ENCODE results near the gene PPFIA3. TPM values are rescaled to one million over a fixed set of nuclear protein-coding genes. Genes with fewer than 3 reads are reported as not detected.

Gene PPFIA3
- total RNA-seq, 1 experiment from 2014 or later, result 3.6 TPM

DNA sequence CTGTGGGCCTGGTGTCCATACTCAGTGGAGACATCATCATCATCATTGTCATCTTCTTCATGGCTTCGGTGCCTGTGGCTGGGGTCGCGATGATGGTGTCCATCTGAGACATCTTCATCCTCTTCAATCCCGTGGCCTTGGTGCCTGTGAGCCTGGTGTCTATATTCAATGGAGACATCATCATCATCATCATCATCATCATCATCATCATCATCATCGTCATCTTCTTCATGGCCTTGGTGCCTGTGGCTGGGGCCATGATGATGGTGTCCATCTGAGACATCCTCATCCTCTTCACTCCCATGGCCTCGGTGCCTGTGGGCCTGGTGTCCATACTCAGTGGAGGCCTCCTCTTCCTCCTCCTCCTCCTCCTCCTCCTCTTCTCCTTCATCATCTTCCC is 34.9 kb downstream of the PPFIA3 start:
- H3K9me3 ChIP-seq (replicated peaks), result peaks cover 2% of the 10 kb centered on the region; the same call in 1 of the 2 replicates
- peaks cover 29% of the 10 kb centered on the region for H3K4me1 ChIP-seq (replicated peaks)
- H3K4me3 ChIP-seq, result no peak overlapping the region
- DNase-seq (ENCODE audit: low read depth in 1 of 2, low spot score in 2 of 2), result no peak
- no peaks in the 10 kb centered on the region for H3K36me3 ChIP-seq
- H3K27me3 ChIP-seq (replicated peaks), result no peaks in the 10 kb centered on the region
- no peak overlapping the region for H3K27ac ChIP-seq

GRCh38 chr19:49155005-49155819 is 35.9 kb downstream of the PPFIA3 start, which contains the start of gene HRC:
Gene HRC, minus strand, starts transcription at chr19:49155396. Its CDS starts 159 bp downstream, at chr19:49155237.
- Histone ChIP-seq H3K9me3 (replicated peaks) (peaks cover 2% of the 10 kb centered on the region; the same call in 1 of the 2 replicates), H3K4me1 (replicated peaks) (peaks cover 20% of the 10 kb centered on the region), H3K4me3 (no peak within 1 kb of the TSS)

GRCh38 chr19:49155820-49156346 is 36.5 kb downstream of the PPFIA3 start:
- H3K27ac ChIP-seq, result no peak overlapping the region
- peaks cover 15% of the 10 kb centered on the region for H3K4me1 ChIP-seq (replicated peaks)
- H3K4me3 ChIP-seq, result no peak overlapping the region
- DNase-seq (ENCODE audit: low read depth in 1 of 2, low spot score in 2 of 2), result no peak
- H3K27me3 ChIP-seq (replicated peaks), result no peaks in the 10 kb centered on the region
- peaks cover 2% of the 10 kb centered on the region; the same call in 1 of the 2 replicates for H3K9me3 ChIP-seq (replicated peaks)
- no peaks in the 10 kb centered on the region for H3K36me3 ChIP-seq

More at GRCh38 chr19:49155005-49155819, 35.9 kb downstream of the PPFIA3 start, which contains the start of gene HRC:
- Histone ChIP-seq H3K36me3 (no peaks in the 10 kb centered on the region), H3K27me3 (replicated peaks) (no peaks in the 10 kb centered on the region), H3K27ac (no peak within 1 kb of the TSS)
- no peak for DNase-seq (ENCODE audit: low read depth in 1 of 2, low spot score in 2 of 2)

- H3K27ac ChIP-seq, result peak within 1 kb of the TSS; percentile 34; the same call in 1 of the 2 replicates
- DNase-seq (ENCODE audit: low read depth in 1 of 2, low spot score in 2 of 2), result peak; percentile 60 to 91
- H3K9me3 ChIP-seq (replicated peaks), result no peaks in the 10 kb centered on the region
- peaks cover 8% of the 10 kb centered on the region; the same call in 1 of the 2 replicates for H3K4me1 ChIP-seq (replicated peaks)
- H3K36me3 ChIP-seq, result no peaks in the 10 kb centered on the region; the same call in 1 of the 2 replicates
- peak within 1 kb of the TSS; percentile 85 for H3K4me3 ChIP-seq
- no peaks in the 10 kb centered on the region for H3K27me3 ChIP-seq (replicated peaks)
Observed at GRCh38 chr19:49157445-49158224, 38.3 kb downstream of the PPFIA3 start, which contains the start of gene TRPM4. Gene TRPM4, plus strand, starts transcription at chr19:49157792. Its CDS starts 75 bp downstream, at chr19:49157867.

GRCh38 chr19:49160450-49161189 is 41.3 kb downstream of the PPFIA3 start:
- Histone ChIP-seq H3K9me3 (replicated peaks) (no peaks in the 10 kb centered on the region), H3K4me1 (replicated peaks) (peaks cover 8% of the 10 kb centered on the region; the same call in 1 of the 2 replicates), H3K4me3 (no peak overlapping the region), H3K27me3 (replicated peaks) (no peaks in the 10 kb centered on the region), H3K27ac (no peak overlapping the region), H3K36me3 (peaks cover 2% of the 10 kb centered on the region; the same call in 1 of the 2 replicates)
- DNase-seq (ENCODE audit: low read depth in 1 of 2, low spot score in 2 of 2), result no peak

DNA sequence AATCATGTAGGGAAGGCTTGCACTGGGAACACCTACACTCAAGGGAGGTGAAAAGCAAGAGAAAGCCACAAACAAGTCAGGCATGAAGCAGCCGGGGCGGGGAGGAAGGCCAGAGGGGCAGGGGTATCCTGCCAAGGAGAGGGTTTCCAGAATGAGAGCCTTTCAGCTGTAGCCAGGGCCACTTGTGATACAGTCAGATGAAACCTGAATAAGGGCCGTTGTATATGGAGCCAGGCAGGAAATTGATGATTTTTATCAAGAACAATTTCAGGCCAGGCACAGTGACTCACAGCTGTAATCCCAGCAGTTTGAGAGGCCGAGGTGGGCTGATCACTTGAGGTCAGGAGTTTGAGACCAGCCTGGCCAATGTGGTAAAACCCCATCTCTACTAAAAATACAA is 42.6 kb downstream of the PPFIA3 start:
- no peaks in the 10 kb centered on the region for H3K27me3 ChIP-seq (replicated peaks)
- H3K9me3 ChIP-seq (replicated peaks), result no peaks in the 10 kb centered on the region
- no peak overlapping the region for H3K4me3 ChIP-seq
- H3K36me3 ChIP-seq, result peaks cover 6% of the 10 kb centered on the region; the same call in 1 of the 2 replicates
- no peak overlapping the region for H3K27ac ChIP-seq
- DNase-seq (ENCODE audit: low read depth in 1 of 2, low spot score in 2 of 2), result no peak
- peaks cover 8% of the 10 kb centered on the region; the same call in 1 of the 2 replicates for H3K4me1 ChIP-seq (replicated peaks)

DNA sequence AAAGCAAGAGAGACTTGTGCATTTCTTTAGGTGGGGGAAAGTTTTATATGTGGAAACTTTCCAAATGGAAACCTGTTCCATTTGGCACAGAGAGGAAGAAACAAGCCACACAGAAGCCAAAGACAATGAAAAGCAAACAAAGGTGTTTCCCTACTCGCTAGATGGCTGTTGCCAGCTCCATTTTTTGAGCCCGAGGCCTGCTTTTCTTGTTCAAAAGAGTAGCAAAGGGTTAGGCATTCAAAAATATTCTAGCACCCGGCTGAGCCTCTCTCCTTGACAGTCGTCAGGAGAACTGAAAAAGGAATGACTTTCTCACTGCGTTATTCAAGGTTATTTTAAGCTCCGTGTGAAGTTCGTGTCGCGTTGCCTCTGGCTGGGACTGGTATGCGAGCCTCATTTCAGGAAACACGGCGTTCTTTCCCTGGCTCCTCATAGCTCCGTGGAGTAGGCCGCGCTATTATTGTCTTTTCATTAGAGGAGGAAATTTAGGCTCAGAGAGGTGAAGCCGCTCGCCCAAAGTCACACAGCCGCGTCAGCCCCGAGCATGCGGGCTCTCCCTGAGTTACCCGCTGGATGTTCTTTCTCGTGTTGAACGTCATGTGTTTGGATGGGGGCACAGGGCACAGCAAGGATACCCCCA is 45.9 kb downstream of the PPFIA3 start:
- H3K9me3 ChIP-seq (replicated peaks), result no peaks in the 10 kb centered on the region
- no peak overlapping the region for H3K4me3 ChIP-seq
- no peak overlapping the region for H3K27ac ChIP-seq
- DNase-seq (ENCODE audit: low read depth in 1 of 2, low spot score in 2 of 2), result no peak
- H3K4me1 ChIP-seq (replicated peaks), result no peaks in the 10 kb centered on the region
- H3K27me3 ChIP-seq (replicated peaks), result no peaks in the 10 kb centered on the region
- H3K36me3 ChIP-seq, result peaks cover 15% of the 10 kb centered on the region

- Histone ChIP-seq H3K27ac (no peak overlapping the region), H3K36me3 (peaks cover 21% of the 10 kb centered on the region), H3K9me3 (replicated peaks) (no peaks in the 10 kb centered on the region), H3K4me3 (no peak overlapping the region), H3K27me3 (replicated peaks) (no peaks in the 10 kb centered on the region), H3K4me1 (replicated peaks) (no peaks in the 10 kb centered on the region)
- no peak for DNase-seq (ENCODE audit: low read depth in 1 of 2, low spot score in 2 of 2)
Observed at GRCh38 chr19:49165865-49166301, 46.5 kb downstream of the PPFIA3 start.

- H3K9me3 ChIP-seq (replicated peaks), result no peaks in the 10 kb centered on the region
- no peak overlapping the region for H3K27ac ChIP-seq
- no peaks in the 10 kb centered on the region for H3K4me1 ChIP-seq (replicated peaks)
- peaks cover 32% of the 10 kb centered on the region for H3K36me3 ChIP-seq
- H3K27me3 ChIP-seq (replicated peaks), result no peaks in the 10 kb centered on the region
- no peak for DNase-seq (ENCODE audit: low read depth in 1 of 2, low spot score in 2 of 2)
- H3K4me3 ChIP-seq, result no peak overlapping the region
Observed at GRCh38 chr19:49167857-49168409, 48.6 kb downstream of the PPFIA3 start.

GRCh38 chr19:49168421-49168820 is 49.1 kb downstream of the PPFIA3 start:
- H3K4me1 ChIP-seq (replicated peaks), result no peaks in the 10 kb centered on the region
- no peaks in the 10 kb centered on the region for H3K9me3 ChIP-seq (replicated peaks)
- DNase-seq (ENCODE audit: low read depth in 1 of 2, low spot score in 2 of 2), result no peak
- no peaks in the 10 kb centered on the region for H3K27me3 ChIP-seq (replicated peaks)
- no peak overlapping the region for H3K27ac ChIP-seq
- peaks cover 34% of the 10 kb centered on the region for H3K36me3 ChIP-seq
- no peak overlapping the region for H3K4me3 ChIP-seq

DNA sequence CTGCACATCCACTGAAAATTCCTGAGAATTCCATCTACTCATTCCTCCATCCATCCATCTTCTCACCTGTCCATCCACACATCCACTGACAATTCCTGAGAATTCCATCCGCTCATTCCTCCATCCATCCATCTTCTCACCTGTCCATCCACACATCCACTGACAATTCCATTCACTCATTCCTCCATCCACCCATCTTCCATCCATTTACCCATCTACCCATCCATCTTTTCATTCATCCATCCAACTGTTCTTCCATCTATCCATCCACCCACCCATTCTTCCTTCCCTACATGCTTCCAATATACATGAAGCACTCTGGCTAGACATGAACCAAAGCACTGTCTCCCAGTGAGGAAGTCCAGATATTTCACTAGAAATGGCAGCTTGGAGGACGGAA is 53.9 kb downstream of the PPFIA3 start:
- Histone ChIP-seq H3K36me3 (peaks cover 26% of the 10 kb centered on the region), H3K9me3 (replicated peaks) (no peaks in the 10 kb centered on the region), H3K4me3 (no peak overlapping the region), H3K27me3 (replicated peaks) (no peaks in the 10 kb centered on the region), H3K27ac (no peak overlapping the region), H3K4me1 (replicated peaks) (no peaks in the 10 kb centered on the region)
- DNase-seq (ENCODE audit: low read depth in 1 of 2, low spot score in 2 of 2), result no peak

DNA sequence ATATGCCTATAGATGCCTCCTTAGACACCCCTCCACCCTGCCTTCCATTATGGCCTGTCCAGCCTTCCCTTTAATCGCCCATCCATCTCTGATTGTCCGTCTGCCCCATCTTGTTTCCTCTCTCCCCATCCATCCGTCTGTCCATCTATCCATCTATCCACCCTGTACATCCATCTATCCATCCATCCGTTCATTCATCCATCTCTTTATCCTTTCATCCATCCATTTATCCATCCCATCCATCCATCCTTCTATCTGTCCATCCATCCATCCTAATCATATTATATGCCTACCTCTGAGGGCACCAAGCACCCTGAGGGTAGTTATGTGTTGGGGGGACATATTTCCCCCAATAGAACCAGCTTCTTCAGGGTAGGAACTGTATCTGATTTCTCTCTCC is 61.3 kb downstream of the PPFIA3 start:
- H3K4me1 ChIP-seq (replicated peaks), result no peaks in the 10 kb centered on the region
- DNase-seq (ENCODE audit: low read depth in 1 of 2, low spot score in 2 of 2), result no peak
- no peaks in the 10 kb centered on the region for H3K27me3 ChIP-seq (replicated peaks)
- no peak overlapping the region for H3K27ac ChIP-seq
- no peak overlapping the region for H3K4me3 ChIP-seq
- no peaks in the 10 kb centered on the region; the same call in 1 of the 2 replicates for H3K9me3 ChIP-seq (replicated peaks)
- peaks cover 19% of the 10 kb centered on the region for H3K36me3 ChIP-seq

Measured in SJSA1 (cell line).